HG03135 (cell line): ENCODE results near the gene CCDC57.

Experiments
- ATAC-seq: cut with Tn5 transposase; IDR thresholded peaks from one replicate; pipeline ENCODE4 v1.9.1; 2021; ENCODE audit warnings: mild to moderate bottlenecking, moderate library complexity; ENCODE audit not compliant: unreplicated experiment

CCDC57 gene

DNA sequence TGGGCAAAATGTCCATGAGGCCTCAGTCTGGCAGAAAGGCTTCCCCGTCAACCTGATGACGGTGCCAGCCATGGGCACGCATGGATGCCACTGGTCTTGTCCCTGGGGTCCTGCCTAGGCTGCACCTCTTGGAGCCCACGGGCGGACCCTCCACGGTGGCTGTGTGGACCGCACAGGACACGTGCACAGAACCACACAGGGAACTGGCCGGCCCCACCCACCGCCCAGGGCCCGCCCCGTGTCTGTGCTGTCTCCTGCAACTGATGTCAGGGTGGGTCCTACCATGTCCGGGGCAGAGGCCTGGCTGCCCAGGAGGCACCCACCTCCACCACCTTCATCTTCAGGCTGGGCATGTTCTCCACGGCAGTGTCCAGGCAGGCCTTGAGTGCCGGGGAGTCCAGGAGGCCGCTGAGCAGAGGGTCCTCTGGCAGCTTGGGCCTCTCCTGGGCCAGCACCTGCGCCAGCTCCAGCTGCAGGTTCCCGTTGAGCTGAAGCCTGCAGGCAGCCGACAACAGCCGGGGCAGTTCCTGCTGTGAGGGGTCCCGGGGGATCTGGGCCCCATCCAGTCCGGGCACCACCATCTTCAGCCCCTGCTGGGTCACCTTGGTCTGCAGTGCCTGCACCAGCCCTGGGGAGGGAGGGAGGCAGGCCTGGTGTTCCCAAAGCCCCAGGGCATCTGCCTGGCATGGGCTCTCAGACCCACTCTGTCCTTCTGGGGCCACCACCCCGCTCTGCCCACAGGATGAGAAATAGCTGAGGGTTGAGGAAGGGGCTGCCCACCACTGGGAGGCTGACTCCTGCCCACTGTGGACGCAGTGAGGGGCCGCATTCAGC, 126.5 kb downstream of the CCDC57 start:
- ATAC-seq = no peak

DNA sequence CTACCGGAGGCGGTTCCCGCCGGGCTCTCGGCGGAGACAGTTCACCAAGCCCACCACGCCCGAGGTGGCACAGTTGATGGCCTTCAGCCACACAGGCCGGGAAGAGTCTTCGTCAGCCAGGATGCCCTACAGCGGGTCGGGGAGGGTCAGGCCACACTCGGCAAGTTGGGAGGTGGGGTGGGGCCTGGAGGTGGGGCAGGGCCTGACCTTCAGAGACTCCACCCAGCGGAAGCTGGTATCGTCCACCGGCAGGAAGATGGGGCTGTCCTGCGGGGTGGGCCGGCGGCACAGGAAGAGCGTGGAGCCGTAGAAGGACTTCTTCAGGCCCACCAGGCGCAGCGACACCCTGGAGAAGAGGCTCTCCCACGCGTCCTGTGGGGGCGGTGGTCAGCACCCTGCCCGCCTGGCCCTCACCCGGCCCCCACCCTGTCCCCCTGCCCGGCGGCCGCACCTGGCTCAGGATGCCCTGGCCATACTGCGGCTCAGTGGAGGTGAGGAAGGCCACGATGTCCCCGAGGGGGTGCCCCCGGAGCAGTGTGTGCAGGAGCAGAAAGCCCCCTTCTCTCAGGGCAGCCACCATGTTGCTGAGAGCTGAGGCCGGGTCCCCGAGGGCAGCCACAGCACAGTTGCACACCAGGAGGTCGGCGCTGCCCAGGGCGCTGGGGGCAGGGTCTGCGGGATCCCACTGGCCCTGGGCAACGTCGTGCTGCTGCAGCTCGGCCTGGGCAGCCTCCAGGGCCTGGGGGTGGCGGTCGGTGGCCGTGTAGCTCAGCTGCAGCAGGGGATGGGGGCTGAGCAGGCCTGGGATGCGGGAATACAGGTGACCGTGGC, 127.4 kb downstream of the CCDC57 start:
- no peak for ATAC-seq

- no peak for ATAC-seq
Observed at GRCh38 chr17:82084373-82085030, 128.1 kb downstream of the CCDC57 start.

DNA sequence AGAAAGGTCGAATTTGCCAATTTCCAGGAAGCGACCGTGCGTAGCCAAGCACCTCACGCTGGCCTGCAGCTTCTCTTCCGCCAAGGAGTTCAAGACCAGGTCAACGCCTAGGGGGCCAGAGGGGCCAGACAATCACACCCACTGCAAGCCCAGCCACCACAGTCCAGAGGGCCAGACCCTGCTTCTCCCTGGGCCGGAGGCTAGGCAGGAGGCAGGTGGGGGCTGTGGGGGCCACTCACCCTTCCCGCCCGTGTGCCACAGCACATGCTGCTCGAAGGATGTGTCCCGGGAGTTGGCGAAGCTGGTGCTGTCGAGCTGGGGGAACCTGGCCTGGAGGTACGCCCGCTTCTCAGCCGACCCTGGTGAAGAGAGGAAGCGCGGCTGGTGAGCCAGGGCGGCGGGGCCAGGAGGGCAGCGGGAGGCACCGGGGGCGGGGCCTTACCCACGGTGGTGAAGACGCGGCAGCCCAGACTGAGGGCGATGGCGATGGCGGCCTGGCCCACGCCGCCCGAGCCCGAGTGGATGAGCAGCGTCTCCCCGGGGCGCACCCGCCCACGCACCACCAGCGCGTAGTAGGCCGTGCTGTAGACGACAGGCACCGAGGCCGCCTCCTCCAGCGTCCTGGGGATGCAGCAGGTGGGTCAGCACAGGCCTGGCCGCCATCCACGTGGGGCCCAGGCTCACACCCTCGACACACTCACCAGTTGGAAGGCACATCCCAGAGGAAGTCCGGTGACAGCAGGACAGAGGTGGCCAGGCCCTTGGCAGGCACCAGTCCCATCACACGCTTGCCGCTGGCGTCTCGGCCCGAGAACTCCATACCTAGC, 128.9 kb downstream of the CCDC57 start:
- ATAC-seq = no peak

DNA sequence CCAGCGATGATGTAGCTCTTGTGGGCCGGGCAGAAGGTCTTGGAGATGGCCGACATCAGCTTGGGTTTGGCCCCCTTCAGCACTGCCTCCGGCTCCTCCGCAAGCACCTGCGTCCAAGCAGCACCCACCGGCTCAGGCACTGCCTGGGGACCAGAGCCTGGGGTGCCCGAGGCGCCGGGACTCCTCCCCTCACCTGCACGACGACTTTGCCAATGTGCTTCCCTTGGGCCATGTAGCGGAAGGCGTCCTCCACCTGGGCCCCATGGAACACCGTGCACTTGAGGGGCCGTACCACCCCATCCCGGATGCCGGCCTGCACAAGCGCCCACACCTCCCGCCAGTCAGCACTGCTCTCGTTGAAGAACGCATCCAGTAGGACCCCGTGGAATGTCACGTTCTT, 129.6 kb downstream of the CCDC57 start:
- no peak for ATAC-seq

DNA sequence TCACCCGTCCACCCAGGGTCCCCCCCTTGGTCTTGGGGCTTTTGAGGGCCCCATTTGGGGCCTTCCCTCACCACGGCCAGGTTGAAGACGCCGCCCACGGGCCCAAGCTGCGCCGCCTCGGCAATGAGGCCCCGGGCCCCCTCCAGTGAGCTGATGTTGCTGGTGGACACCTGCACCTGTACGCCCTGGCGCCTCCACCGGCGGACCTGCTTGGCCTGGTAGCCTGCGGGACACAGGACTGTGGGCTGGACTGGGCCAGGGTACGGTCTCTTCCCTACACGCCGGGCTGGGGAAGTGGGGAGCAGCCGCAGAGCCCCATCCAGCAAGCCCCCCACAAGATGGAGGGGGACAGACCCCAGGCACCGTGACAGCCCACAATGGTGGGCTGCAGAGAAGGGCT, 130.2 kb downstream of the CCDC57 start:
- no peak for ATAC-seq

DNA sequence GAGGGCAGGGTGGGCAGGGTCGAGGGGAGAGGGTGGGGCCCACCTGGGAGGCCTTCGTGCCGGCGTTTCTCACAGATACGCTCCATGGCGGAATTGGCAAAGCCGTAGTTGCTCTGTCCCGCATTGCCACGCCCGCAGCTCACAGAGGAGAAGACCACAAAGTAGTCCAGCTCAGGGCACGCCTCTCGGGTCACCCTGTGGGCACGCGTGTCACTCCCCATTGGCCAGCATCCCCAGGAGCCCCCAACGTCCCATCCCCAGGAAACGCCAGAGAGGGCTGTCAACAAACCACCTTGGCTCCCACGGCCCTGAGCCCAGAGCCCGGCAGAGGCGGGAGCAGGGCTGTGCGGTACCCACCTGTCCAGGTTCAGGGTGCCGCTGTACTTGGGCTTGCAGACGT, 130.7 kb downstream of the CCDC57 start:
- no peak for ATAC-seq

GRCh38 chr17:82081546-82081945, 131.1 kb downstream of the CCDC57 start:
- no peak for ATAC-seq

DNA sequence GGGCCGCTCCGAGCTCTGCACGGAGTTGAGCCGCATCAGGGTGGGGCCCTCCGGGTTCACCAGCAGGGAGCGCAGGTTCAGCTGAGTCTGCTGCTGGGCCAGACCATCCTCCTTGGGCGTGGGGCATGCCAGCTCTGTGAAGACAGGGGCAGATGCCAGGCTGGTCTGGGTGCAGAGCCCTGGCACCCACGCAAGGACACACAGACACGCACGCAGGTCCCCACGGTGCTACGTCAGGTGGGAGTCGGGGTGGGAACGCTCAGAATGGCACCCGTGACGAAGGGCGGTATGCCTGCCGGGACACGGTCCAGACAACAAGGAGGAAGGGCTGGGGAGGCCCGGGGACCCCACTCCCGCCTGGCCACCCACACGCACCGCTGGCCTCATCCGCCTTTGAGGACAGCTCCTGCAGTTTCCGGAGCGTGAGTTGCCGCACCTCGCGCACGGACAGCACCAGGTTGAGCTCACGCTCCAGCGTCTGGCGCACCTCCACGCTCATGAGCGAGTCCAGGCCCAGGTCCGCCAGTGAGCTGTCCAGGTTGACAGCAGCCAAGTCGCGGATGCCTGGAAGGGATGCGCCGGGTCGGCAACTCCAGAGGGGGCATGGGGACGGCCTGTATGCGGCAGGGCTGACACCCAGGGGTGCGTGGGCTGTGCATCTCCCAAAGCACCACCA, 131.7 kb downstream of the CCDC57 start:
- ATAC-seq = no peak

- ATAC-seq = no peak
Observed at GRCh38 chr17:82080048-82080788, 132.4 kb downstream of the CCDC57 start.

GRCh38 chr17:82079001-82079677, 133.5 kb downstream of the CCDC57 start:
- ATAC-seq = no peak

GRCh38 chr17:82078433-82078832, 134.2 kb downstream of the CCDC57 start:
- ATAC-seq = no peak

DNA sequence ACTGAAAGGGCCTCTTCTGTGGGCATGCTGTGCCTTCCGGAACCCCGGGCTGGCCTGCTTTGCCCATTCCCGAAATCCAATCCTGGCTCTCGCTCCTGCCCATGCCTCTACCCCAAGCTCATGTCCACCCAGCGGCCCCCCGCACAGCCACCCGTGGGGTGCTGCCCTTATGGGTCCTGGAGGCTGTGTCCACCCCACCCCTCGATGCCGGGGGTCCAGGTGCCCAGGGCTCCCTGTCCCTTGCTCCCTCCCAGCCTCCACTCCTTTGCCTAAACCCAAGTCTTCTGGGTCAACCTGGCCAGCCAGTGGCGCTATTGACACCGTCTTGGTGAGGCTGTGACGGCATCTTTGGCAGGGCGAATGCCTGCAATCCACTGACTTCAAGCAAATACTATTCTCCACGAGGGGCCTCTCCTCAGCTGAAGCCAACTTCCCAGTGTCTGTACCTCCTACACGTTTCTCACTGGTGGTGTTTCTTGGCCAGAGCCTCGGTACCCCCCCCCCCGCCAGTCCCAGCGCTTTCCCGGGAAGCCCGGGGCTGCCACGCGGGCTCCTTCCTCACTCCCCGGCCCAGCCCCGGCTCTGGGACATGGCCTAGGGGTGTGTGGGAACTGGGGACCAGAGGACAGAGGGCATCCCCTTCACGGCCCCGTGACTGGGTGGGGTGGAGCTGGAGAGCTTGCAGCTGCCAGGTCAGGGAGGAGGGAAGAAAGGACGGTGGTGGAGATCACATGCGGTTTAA, 134.9 kb downstream of the CCDC57 start:
- no peak for ATAC-seq

- ATAC-seq = no peak
Observed at GRCh38 chr17:82076785-82077591, 135.7 kb downstream of the CCDC57 start.

GRCh38 chr17:82076018-82076784, 136.4 kb downstream of the CCDC57 start:
- no peak for ATAC-seq

- no peak for ATAC-seq
Observed at GRCh38 chr17:82073446-82073845, 139.2 kb downstream of the CCDC57 start.

GRCh38 chr17:82072827-82073226, 139.8 kb downstream of the CCDC57 start:
- ATAC-seq = no peak
